CD4-positive, alpha-beta T cell treated with Interferon gamma for 1 hour (primary cell): ENCODE results near the gene SNAPC2.
A peak's percentile ranks its signal among the peaks of the same experiment; 100 is the strongest.

Source experiments
- DNase-seq: peaks from one replicate; pipeline ENCODE4 v3.0.0-alpha.2; 2020

Gene SNAPC2, protein sequence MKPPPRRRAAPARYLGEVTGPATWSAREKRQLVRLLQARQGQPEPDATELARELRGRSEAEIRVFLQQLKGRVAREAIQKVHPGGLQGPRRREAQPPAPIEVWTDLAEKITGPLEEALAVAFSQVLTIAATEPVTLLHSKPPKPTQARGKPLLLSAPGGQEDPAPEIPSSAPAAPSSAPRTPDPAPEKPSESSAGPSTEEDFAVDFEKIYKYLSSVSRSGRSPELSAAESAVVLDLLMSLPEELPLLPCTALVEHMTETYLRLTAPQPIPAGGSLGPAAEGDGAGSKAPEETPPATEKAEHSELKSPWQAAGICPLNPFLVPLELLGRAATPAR

GRCh38 chr19:7919610-7920518 is at the start of gene SNAPC2:
Gene SNAPC2 (plus strand): TSS chr19:7920338. CDS start chr19:7920367, 29 bp downstream.
- peak; percentile 96 for DNase-seq

DNA sequence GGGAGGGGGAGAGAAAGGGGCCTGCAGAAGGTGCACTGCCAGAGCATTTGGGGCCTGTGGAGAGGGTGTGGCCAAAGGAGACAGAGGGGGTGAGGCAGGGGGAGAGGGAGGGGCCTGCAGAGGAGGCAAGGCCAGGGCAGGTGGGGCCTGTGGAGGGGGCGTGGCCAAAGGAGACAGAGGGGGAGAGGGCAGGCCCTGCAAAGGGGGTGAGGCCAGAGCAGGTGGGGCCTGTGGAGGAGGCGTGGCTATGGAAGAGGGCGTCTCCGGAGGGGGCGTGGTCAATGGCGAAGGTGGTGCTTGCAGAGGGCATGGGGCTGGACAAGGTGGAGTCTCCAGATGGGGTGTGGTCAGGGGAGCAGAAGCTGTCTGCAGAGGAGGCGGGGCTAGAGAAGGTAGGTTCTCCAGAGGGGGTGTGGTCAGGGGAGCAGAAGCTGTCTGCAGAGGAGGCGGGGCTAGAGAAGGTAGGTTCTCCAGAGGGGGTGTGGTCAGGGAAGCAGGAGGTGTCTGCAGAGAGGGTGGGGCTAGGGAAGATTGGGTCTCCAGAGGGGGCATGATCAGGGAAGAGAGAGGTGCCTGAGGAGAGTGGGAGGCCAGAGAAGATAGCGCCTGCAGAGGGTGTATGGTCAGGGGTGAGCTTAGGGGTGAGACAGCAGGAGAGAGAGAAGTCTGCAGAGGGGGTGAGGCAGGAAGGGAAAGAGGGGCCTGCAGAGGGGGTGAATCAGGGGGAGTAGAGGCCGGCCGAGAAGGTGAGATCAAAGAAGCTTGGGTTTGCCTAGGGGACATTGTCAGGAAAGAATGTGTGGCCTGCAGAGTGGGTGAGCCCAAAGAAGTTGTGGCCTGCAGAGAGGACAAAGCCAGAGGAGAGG is 49.3 kb upstream of the SNAPC2 start:
- peak; percentile 68 for DNase-seq

DNA sequence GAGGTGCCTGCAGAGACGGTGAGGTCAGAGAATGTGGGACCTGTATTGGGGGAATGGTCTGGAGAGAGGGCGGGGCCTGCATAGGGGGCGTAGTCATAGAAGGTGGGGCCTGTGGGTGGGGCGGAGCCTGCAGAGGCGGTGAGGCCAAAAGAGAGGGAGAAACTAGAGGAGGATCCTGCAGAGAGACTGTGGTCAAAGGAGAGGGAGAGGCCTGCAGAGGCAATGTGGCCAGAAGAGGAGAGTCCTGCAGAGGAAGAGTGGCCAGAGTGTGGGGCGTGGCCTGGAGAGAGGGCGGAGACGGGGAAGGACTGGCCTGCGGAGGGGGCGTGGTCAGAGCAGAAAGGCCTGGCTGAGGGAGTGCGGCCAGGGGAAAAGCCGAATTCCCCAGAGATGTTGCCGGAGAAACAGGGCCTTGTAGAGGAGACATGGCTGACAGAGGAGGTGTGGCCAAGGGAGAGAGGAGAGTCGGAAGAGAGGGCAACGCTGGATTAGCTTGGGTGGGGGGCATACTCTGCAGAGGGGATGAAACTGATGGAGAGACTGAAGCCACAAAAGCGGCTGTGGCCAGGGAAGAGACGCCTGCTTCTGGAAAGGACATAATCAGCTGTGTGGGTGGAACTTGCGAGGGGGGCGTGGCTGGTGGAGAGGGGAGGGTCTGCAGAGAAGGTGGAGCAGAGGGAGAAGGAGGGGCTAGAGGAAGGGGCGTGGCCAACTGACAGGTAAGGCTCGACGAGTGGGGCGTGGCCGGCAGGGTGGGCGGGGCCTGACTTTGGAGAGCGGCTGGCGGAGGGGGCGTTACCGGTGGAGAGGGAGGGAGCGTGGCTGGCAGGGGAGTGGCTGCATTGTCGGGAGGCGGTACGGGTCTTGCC is 48.5 kb upstream of the SNAPC2 start:
- DNase-seq, result peak; percentile 87

DNA sequence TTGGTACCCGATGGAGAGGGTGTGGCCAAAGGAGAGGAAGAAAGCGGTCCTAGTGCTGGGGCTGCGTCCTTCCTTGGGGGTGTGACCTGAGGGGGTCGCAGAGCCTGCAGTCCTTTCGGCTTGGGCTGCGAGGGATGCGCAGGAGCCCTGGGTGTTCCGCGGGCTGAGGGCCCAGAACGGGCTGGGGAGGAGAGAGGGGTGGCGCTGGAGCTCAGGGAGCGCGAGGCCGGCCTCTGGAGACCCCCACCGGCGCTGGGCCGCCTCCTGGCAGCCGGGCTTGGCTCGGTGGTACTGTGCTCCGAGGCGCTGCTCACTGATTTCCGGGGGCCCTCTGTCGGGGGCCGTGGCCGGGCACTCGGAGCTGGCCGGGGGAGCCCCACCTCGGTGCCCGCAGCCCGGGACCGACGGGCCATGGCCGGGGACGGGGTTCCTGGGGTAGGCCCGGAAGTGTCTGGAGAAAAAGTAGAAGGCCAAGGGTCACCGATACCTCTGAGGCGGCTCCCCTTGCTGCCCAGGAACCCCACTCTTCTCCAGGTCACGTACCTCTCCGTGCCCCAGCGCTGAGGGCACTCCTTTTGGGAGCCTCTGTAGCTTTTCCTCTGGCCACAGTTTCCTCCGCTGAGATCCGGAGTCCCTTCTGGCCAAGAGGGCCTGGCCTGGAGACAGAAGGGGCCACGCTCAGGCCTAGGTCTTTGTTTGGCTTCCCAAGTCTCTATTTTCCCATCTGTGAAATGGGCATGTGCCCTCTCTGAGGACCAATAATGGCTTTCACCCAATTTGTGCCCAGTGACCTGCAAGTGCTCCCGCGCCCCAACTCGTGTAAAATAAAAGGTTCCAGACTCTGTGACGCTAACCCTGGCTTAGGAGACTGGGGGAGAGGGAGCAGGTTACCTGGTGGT is 47.6 kb upstream of the SNAPC2 start:
- no peak for DNase-seq

DNA sequence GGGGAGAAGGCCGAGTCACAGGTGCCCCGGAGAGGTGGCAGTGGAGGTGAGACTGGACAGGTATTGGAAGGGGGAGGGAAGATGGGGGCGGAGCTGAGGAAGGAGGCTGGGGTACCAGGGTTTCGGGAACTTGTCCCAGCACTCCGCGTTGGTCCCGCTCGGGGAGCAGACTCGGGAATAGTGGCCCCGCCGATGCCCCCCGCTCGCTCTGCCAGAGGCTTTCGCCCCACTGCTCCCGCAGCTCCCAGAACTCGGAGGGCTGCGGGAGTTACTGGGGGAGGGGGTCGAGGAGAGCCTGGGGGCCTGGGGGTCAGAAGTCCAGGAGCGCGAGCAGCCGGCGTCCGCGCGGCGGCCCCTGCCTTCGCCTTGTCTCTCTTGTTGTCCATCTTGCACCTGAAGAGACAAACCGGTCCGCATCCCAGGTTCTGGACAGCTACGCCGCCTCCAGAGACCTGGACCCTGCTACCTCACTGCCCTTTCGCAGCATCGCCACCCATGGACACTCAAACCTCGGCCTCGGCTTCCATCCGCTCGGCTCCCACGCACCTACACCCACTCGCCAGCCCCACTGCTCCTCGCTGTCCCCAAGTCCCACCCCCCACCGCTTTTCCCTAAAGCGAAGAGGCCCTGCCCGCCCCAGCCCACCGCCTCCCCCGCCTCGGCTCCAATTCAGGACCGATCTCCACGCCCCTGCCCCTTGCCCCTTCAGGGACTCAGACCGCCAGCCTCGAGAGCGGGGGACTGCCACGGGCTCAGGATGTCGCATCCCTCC is 46.6 kb upstream of the SNAPC2 start:
- DNase-seq, result no peak

- no peak for DNase-seq
These were observed 45.9 kb upstream of the SNAPC2 start, which contains the start of gene PRR36 for GRCh38 chr19:7874076-7874896. Gene PRR36 (minus strand): TSS chr19:7874390. CDS start chr19:7873689, 701 bp downstream.

- DNase-seq, result no peak
These were observed 45.3 kb upstream of the SNAPC2 start for GRCh38 chr19:7874897-7875273.

GRCh38 chr19:7877249-7877836 is 42.8 kb upstream of the SNAPC2 start:
- DNase-seq, result no peak

- DNase-seq, result no peak
These were observed 40.9 kb upstream of the SNAPC2 start for GRCh38 chr19:7879111-7879807.

GRCh38 chr19:7879836-7880235 is 40.3 kb upstream of the SNAPC2 start:
- DNase-seq, result no peak

DNA sequence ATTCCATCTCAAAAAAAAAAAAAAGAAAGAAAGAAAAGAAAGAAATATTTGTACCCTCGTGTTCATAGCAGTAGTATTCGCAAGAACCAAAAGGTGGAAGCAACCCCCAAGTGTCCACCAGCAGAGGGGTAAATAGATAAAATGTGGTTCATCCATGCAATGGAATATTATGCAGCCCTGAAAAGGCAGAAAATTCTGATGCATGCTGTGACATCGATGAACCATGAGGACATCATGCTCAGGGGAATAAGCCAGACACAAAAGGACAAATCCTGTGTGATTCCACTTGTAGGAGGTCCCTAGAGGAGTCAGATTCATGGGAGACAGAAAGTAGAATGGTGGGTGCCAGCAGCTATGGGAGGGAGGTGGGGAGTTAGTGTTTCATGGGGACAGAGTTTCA is 38.2 kb upstream of the SNAPC2 start:
- no peak for DNase-seq

DNA sequence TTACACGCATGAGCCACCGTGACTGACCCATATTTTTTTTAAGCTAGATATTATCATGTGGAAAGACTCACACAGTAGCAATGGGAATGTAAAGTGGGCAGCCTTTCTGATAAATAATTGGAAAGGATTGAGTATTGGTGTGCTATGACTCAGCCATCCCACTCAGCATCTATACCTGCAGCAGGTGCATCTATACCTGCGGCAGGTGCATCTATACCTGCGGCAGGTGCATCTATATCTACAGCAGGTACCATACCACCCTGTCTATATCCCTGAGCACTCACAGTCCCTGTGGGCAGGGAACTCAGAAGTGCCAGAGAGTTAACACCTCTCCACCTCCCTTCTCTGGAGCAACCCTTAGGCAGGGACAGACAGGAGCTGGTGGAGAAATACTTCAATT is 37.0 kb upstream of the SNAPC2 start:
- no peak for DNase-seq

DNA sequence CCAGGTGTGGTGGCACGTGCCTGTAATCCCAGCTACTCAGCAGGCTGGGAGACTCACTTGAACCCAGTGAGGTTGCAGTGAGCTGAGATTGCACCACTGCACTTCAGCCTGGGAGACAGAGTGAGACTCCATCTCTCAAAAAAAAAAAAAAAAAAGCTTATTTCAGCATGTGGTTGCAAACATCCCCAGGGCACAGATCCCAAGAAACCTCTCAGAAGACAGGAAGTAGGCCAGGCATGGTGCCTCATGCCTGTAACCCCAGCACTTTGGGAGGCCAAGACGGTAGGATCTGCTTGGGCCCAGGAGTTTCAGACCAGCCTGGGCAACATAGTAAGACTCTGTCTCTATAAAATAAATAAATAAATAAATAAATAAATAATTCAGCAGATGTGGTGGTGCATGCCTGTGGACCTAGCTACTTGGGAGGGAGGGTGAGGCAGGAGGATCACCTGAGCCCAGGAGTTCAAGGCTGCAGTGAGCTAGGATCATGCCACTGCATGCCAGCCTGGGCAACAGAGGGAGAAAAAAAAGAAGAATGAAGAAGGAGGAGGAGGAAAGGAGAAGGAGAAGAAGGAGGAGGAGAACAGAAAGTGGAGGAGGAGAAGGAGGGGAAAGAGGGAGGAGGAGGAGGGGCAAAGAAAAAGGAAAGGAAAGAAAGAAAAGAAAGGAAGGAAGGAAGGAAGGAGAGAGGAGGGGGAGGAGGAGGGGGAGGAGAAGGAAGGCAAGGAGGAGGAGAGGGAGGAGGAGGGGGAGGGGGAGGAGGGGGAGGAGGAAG is 36.2 kb upstream of the SNAPC2 start:
- no peak for DNase-seq

DNA sequence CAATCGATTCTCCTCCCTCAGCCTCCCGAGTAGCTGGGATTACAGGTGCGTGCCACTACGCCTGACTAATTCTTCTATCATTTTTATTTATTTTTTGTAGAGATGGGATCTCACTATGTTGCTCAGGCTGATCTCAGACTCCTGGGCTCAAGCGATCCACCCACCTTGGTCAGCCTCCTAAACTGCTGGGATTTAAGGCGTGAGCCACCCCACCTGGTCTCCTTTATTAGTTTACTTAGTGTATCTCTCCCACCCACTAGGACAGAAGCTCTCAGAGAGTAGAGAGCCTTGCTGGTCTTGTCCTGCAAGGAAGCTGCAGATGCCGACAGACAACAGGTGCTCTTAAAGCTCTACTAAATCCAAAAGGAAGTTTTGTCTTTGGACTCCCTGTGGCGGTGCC is 34.3 kb upstream of the SNAPC2 start:
- DNase-seq, result no peak

DNA sequence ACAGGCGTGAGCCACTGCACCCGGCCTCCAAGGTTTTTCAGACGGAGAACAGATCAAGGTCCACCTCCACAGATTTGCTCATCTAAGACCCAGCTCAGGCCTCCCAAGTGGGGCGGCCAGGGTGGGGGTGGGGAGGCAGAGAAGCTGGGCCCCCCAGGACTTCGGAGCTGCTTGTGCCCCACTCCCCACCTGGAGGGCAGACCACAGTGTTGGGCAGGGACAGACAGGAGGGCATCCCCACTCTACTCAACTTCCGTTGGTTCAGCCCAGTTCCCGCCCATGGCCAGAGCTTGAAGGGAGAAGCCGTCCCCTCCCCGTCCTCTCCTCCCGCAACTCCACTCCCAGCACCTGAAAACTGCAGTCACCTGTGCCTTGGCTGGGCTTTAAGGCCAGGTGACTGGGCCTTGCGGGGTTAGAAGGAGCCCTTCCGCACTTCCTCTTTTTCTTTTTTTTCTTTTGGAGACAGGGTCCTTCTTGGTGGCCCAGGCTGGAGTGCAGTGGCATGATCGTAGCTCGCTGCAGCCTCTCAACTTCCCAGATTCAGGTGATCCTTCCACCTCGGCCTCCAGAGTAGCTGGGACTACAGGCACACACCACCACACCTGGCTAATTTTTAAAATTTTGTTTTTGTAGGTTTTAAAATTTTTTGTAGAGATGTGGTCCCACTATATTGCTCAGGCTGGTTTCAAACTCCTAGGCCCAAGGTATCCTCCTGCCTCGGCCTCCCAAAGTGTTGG is 32.6 kb upstream of the SNAPC2 start:
- DNase-seq, result no peak

DNA sequence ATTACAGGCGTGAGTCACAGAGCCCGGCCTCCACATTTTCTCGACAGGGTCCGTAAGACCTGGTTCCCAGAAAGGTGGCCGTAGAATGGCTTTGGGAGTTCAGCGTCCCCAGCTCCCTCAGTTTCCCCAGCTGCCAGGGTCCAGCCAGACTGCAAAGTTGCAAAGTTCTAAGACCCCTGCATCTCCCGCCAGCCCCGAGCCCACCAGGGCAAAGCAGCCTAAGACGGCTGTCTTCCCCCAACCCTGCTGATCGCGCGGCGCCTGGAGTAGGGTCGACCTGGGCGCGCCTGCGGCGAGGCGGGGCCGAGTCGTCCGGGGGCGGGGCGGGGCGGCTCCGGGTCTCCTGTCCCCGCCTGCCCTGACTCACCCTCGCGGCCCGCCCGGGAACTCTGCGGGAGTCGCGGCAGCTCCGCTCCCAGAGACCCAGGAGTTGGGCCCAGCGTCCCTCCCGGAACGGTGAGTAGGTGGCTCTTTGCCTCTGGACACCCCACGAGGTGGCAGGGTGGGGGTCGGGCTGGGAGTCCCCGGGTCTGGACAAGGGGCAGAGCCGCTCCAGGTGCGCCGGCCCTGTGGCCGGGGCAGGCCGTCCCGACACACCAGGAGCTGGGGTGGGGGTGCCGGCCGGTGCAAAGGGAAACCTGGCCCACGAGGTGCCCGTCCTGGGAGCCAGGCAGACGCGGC is 31.9 kb upstream of the SNAPC2 start, which contains the start of gene LRRC8E:
LRRC8E (plus strand) TSS at position 366 of the 681 bp plus-strand sequence. CDS start 7,094 bp downstream, outside the sequence.
- DNase-seq, result no peak
